ENCODE results near the gene STPG4.

- TF ChIP-seq POLR2A (IDR thresholded peaks at IDR 0.05) (no peak), CTCF (IDR thresholded peaks at IDR 0.05) (no peak)
Observed at GRCh38 chr2:47043891-47044239, 111.2 kb downstream of the STPG4 start.

Data from Peyer's patch (tissue), 4 donors.